ENCODE data around the gene INHBE. TPM values are rescaled to one million over a fixed set of nuclear protein-coding genes. Genes with fewer than 3 reads are reported as not detected.
A peak's percentile ranks its signal among the peaks of the same experiment; 100 is the strongest.

The INHBE gene
- total RNA-seq, 1 donor from 2014 or later: 18.0 TPM

DNA sequence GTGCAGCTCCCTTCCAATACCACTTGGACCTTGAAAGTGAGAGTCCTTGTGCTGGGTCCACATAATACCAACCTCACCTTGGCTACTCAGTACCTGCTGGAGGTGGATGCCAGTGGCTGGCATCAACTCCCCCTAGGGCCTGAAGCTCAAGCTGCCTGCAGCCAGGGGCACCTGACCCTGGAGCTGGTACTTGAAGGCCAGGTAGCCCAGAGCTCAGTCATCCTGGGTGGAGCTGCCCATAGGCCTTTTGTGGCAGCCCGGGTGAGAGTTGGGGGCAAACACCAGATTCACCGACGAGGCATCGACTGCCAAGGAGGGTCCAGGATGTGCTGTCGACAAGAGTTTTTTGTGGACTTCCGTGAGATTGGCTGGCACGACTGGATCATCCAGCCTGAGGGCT lies 5.7 kb upstream of the INHBE start:
- Mint-ChIP-seq H3K27ac (ENCODE audit: unreplicated experiment) (no peak overlapping the region), H3K27me3 (ENCODE audit: unreplicated experiment) (peaks cover 8% of the 10 kb centered on the region), H3K4me3 (ENCODE audit: unreplicated experiment) (no peak overlapping the region), H3K4me1 (ENCODE audit: low read depth, unreplicated experiment) (peaks cover 14% of the 10 kb centered on the region), H3K9me3 (ENCODE audit: unreplicated experiment) (peaks cover 8% of the 10 kb centered on the region), H3K36me3 (ENCODE audit: unreplicated experiment) (peaks cover 9% of the 10 kb centered on the region)
- no peak for DNase-seq
- TF ChIP-seq, protein P1, sequence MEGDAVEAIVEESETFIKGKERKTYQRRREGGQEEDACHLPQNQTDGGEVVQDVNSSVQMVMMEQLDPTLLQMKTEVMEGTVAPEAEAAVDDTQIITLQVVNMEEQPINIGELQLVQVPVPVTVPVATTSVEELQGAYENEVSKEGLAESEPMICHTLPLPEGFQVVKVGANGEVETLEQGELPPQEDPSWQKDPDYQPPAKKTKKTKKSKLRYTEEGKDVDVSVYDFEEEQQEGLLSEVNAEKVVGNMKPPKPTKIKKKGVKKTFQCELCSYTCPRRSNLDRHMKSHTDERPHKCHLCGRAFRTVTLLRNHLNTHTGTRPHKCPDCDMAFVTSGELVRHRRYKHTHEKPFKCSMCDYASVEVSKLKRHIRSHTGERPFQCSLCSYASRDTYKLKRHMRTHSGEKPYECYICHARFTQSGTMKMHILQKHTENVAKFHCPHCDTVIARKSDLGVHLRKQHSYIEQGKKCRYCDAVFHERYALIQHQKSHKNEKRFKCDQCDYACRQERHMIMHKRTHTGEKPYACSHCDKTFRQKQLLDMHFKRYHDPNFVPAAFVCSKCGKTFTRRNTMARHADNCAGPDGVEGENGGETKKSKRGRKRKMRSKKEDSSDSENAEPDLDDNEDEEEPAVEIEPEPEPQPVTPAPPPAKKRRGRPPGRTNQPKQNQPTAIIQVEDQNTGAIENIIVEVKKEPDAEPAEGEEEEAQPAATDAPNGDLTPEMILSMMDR (IDR thresholded peaks at IDR 0.05; ENCODE audit: partially characterized antibody, unreplicated experiment): no peak

- Mint-ChIP-seq H3K27ac (ENCODE audit: unreplicated experiment) (no peak overlapping the region), H3K36me3 (ENCODE audit: unreplicated experiment) (peaks cover 9% of the 10 kb centered on the region), H3K27me3 (ENCODE audit: unreplicated experiment) (peaks cover 11% of the 10 kb centered on the region), H3K4me1 (ENCODE audit: low read depth, unreplicated experiment) (peaks cover 19% of the 10 kb centered on the region), H3K4me3 (ENCODE audit: unreplicated experiment) (no peak overlapping the region), H3K9me3 (ENCODE audit: unreplicated experiment) (peaks cover 8% of the 10 kb centered on the region)
- TF ChIP-seq, protein P1 (IDR thresholded peaks at IDR 0.05; ENCODE audit: partially characterized antibody, unreplicated experiment): no peak
- DNase-seq: no peak
These were observed 5.0 kb upstream of the INHBE start for GRCh38 chr12:57450057-57450456.

GRCh38 chr12:57451233-57451778 lies 3.8 kb upstream of the INHBE start:
- Mint-ChIP-seq H3K36me3 (ENCODE audit: unreplicated experiment) (peaks cover 9% of the 10 kb centered on the region), H3K27ac (ENCODE audit: unreplicated experiment) (peak overlapping the region; percentile 91), H3K27me3 (ENCODE audit: unreplicated experiment) (peaks cover 9% of the 10 kb centered on the region), H3K4me1 (ENCODE audit: low read depth, unreplicated experiment) (peaks cover 27% of the 10 kb centered on the region), H3K4me3 (ENCODE audit: unreplicated experiment) (no peak overlapping the region), H3K9me3 (ENCODE audit: unreplicated experiment) (peaks cover 9% of the 10 kb centered on the region)
- TF ChIP-seq, protein P1 (IDR thresholded peaks at IDR 0.05; ENCODE audit: partially characterized antibody, unreplicated experiment): no peak
- no peak for DNase-seq

GRCh38 chr12:57452181-57452936 lies 2.7 kb upstream of the INHBE start:
- H3K27me3 Mint-ChIP-seq (ENCODE audit: unreplicated experiment): peaks cover 9% of the 10 kb centered on the region
- H3K4me1 Mint-ChIP-seq (ENCODE audit: low read depth, unreplicated experiment): peaks cover 27% of the 10 kb centered on the region
- H3K27ac Mint-ChIP-seq (ENCODE audit: unreplicated experiment): peak overlapping the region; percentile 91
- TF ChIP-seq, protein P1 (IDR thresholded peaks at IDR 0.05; ENCODE audit: partially characterized antibody, unreplicated experiment): no peak
- peaks cover 9% of the 10 kb centered on the region for H3K9me3 Mint-ChIP-seq (ENCODE audit: unreplicated experiment)
- peak overlapping the region; percentile 44 for H3K4me3 Mint-ChIP-seq (ENCODE audit: unreplicated experiment)
- peak; percentile 60 for DNase-seq
- H3K36me3 Mint-ChIP-seq (ENCODE audit: unreplicated experiment): peaks cover 9% of the 10 kb centered on the region

DNA sequence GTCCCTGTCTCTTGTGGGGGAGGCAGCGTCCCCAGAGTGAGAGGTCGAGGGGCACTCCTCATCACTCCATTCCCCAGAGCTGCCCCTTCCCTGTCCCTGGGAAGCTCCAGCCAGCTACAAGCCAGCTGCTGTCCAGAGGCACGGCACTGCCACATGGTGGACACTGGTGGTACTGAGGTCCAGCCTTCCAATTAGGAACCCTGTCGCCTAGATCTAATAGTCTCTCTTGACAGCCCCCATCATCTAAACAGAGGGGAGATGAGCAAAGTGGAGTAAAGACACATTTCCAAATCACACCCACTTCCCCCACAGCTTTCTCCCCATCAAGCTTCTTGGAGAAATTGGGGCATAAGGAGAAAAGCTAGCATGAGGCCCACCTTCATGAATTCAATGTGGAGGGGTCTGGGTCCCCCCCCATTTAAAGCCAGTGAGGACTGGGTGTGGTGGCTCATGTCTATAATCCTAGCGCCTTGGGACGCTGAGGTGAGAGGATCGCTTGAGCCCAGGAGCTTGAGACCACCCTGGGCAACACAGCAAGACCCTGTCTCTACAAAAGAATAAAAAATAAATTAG lies 2.1 kb upstream of the INHBE start:
- Mint-ChIP-seq H3K27ac (ENCODE audit: unreplicated experiment) (peak overlapping the region; percentile 91), H3K4me3 (ENCODE audit: unreplicated experiment) (peak overlapping the region; percentile 44), H3K27me3 (ENCODE audit: unreplicated experiment) (peaks cover 9% of the 10 kb centered on the region), H3K9me3 (ENCODE audit: unreplicated experiment) (peaks cover 12% of the 10 kb centered on the region), H3K36me3 (ENCODE audit: unreplicated experiment) (peaks cover 9% of the 10 kb centered on the region), H3K4me1 (ENCODE audit: low read depth, unreplicated experiment) (peaks cover 28% of the 10 kb centered on the region)
- DNase-seq: peak; percentile 94
- TF ChIP-seq, protein P1 (IDR thresholded peaks at IDR 0.05; ENCODE audit: partially characterized antibody, unreplicated experiment): peak; percentile 77
